Left forelimb (tissue), 1 donor: Measurements from ENCODE around the gene ANKRD7.
"Not testable (repeated sequence)": the region's sequence is repeated elsewhere in the genome, so short reads cannot be mapped to it uniquely, and the experiment has no call there.

Source experiments
- DNase-seq: peaks from one replicate; pipeline ENCODE4 v3.0.0-alpha.2; 2018; ENCODE audit warnings: low spot score

Gene ANKRD7

DNA sequence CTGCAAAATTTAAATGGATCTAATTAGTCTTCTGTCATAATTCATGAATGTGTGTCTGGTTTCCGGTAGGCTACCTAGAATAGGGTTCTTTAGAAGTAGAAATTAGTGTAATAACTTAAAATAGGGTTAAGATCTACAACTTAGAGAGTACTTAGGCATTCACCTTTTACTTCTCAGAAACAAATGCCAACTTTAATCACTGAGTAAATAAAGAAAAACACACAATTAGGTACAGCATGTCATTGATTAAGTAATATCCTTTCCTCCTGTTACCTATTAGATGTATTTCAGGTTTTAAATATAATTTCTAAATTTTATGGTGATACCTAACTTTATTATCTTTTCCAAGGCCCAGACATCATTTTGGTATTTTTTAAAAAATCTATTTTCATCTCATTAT is 9.3 kb downstream of the ANKRD7 start:
- DNase-seq, result no peak

GRCh38 chr7:118239014-118239413 is 14.5 kb downstream of the ANKRD7 start:
- no peak for DNase-seq

DNA sequence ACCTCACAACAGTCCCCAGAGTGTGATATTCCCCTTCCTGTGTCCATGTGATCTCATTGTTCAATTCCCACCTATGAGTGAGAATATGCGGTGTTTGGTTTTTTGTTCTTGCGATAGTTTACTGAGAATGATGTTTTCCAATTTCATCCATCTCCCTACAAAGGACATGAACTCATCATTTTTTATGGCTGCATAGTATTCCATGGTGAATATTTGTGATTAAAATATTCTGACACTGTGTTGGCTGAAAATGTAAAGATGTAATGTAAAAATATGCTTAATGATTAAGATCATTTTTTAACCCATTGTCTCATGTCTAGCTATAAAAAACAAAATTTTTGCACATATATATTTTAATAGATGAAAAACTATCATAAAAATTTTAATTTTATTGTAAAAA is 15.8 kb downstream of the ANKRD7 start:
- DNase-seq, result not testable (repeated sequence)

DNA sequence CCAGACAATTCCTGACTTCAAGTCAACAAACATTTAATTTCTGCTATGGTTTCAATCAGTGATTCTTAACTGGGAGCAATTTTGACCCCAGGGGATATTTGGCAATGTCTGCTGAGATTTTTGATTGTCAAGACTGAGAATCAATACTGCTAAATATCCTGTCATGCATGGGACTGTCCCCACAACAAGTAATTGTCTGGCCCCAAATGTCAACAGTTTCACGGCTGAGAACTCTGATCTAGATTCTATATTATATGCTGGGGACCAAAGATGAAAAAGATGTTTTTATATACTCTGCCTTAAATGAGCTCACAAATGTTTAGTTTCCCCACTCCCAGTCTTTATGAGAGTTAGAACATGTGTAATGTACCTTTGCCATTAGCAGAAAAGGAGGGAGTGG is 19.2 kb downstream of the ANKRD7 start:
- no peak for DNase-seq

- DNase-seq, result no peak
Measured at GRCh38 chr7:118245267-118246040, 20.9 kb downstream of the ANKRD7 start.

DNA sequence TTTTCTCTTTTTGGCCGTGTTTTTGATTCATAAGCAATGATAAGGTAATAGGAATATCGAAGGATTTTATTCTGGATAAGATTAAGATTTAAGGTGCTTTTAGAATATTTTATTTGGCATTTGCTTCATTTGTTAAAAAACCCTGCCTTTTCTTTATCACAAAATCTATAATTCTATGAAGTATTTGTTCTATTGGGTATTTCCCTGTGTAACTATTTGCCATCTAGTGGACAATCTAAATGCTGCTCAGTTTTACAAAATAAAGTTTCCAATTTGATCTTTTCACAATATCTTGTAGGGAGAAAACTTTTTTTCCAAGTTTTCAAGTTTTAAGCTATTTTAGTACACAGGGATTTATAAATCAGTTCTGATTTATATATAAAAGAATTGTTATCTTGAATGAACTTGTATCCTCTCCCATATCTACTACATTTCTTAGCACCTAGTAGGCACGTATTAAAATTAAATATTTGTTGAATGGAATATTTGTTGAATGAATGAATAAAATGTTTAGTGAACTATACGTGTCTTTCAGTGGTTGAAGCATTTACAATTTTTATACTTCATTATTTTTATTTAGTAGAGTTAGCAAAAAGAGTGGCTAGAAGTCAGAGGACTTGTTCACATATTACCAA is 26.5 kb downstream of the ANKRD7 start:
- no peak for DNase-seq

DNA sequence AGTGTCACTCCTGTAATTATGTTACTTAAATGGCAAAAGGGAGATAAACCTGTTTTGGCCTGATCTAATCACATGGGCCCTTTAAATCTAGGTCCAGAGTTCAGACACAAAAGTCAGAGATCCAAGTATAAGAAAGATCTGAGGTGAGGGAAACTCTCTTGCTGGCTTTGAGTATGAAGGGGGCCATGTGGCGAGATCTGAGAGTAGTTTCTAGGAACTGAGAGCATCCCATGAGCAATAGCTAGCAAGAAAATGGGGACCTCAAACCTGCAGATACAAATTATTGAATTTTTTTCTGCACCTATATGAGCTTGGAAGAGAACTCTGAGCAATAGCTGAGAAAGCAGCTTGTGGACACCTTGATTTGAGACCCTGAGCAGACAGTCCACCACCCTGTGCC is 27.6 kb downstream of the ANKRD7 start:
- DNase-seq, result no peak

- DNase-seq, result no peak
Measured at GRCh38 chr7:118259115-118259514, 34.6 kb downstream of the ANKRD7 start.

DNA sequence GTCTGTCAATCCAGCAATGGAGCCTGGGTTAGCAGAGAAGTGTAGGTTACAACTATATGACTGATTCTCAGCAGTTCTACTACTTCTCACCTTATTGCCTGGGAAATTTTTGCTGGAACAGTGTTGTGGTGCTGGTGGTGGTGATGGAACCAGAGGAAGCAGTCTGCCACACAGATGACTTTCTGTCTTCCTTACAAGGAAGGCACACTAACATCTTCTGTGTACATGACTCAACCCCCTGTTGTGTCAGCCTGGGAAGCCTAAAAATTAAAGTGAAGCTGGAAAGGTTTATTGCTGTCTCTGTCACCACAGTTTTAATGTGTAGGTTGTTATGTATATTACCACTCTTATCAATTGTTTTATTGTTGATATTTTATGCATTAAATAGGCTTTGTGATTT is 40.3 kb downstream of the ANKRD7 start:
- no peak for DNase-seq

GRCh38 chr7:118280319-118281012 is 56.0 kb downstream of the ANKRD7 start:
- DNase-seq, result no peak

GRCh38 chr7:118281196-118281595 is 56.7 kb downstream of the ANKRD7 start:
- DNase-seq, result no peak

- no peak for DNase-seq
Measured at GRCh38 chr7:118285358-118285757, 60.9 kb downstream of the ANKRD7 start.

GRCh38 chr7:118286131-118286530 is 61.6 kb downstream of the ANKRD7 start:
- no peak for DNase-seq

GRCh38 chr7:118288098-118288497 is 63.6 kb downstream of the ANKRD7 start:
- no peak for DNase-seq

DNA sequence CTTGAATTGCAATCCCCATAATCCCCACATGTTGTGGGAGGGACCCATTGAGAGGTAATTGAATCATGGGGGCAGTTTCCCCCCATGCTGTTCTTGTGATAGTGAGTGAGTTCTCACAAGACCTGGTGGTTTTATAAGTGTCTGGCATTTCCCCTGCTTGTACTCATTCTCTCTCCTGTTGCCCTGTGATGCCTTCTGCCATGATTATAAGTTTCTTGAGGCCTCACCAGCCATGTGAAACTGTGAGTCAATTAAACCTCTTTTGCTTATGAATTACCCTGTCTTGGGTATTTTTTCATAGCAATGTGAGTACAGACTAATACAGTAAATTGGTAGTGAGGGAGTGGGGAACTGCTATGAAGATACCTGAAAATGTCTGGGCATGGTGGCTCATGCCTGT is 65.0 kb downstream of the ANKRD7 start:
- no peak for DNase-seq
